Embryonic facial prominence (tissue), 1 donor: ENCODE results near the gene NEDD8.
A peak's percentile ranks its signal among the peaks of the same experiment; 100 is the strongest.
"Not testable (repeated sequence)": the region's sequence is repeated elsewhere in the genome, so short reads cannot be mapped to it uniquely, and the experiment has no call there.

Experiments used
- DNase-seq: peaks from one replicate; pipeline ENCODE4 v3.0.0-alpha.2; 2016; ENCODE audit errors: extremely low spot score

NEDD8 gene

GRCh38 chr14:24247422-24247821, 15.3 kb upstream of the NEDD8 start:
- no peak for DNase-seq

GRCh38 chr14:24246765-24247212, 14.6 kb upstream of the NEDD8 start:
- no peak for DNase-seq

DNA sequence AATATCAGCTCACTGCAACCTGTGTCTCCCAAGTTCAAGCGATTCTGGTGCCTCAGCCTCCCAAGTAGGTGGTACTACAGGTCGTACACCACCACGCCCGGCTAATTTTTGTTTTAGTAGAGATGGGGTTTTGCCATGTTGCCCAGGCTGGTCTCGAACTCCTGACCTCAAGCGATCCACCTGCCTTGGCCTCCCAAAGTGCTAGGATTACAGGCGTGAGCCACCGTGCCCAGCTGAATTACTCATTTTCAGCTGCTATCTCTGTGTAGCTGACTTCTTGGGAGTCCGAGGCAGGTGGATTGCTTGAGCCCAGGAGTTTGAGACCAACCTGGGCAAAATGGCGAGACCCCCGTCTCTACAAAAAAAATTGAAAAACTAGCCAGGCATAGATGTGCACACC, 13.2 kb upstream of the NEDD8 start:
- not testable (repeated sequence) for DNase-seq

- no peak for DNase-seq
Observed at GRCh38 chr14:24243336-24243836, 11.2 kb upstream of the NEDD8 start.

DNA sequence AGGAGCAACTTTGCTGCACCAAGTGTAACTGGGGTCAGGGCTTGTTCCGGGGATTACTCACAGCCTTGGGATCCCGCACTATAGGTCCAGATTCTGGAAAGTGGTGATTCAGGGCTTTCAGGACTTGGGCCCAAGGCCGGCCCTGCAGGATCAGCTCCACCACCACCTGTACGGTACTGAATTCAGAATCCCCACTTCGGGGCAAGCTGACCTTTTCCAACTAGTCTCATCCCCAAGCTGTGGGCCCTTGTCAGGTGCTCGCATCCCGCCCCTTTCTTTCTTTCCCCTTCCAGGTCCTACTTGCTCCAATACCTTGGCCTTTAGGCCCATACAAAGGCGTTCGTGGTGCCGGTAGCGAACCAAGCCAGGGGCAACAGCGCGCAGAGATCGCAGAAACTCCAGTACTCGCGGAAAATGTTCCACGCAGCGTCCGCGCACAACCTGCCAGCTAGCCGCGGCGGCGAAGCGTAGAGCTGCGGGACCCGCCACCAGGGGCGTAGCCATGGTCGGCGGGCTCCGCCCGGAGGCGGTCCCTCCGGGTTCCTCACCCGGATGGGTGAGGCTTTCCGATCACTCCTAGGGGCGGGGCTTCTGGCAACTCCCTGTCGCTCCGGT, 9.8 kb upstream of the NEDD8 start:
- DNase-seq: peak; percentile 99

DNA sequence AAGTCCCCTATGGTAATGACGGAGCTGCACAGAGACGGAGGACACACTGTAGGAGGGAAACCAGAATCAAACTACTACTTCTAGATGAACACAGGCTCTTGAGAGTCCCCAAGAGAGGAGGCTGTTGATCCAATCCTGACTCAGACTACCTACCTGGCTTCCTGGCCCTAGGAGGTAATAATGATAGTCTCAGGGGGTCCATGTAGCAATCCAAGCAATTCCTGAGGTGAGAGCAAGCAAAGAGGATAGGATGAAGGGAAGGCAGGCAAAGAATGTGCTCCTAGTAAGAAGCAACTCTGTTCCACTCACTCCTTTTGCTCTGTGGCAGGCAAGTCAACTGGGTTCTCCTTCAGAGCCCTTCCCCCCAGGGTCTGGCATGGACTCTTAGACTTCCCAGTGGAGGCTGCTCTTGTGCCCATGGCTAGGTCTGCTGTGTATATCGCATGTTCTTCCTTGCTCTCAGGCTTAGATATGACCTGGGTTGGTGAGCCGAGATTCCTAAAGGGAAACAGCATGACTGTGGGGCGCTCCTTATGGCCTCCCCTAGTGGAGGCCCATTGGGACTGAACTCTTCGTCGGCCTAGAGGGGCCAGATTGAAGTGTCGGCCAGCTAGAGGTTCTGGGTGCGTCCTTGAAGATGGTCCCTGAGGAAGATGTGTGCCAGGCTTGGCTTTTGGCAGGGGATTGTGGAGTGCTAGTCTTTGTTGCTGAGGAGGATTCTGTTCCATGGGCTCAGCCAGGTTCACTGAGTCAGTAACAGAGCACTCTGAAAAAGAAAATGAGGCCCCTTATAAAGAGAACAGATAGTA, 8.1 kb upstream of the NEDD8 start:
- no peak for DNase-seq

DNA sequence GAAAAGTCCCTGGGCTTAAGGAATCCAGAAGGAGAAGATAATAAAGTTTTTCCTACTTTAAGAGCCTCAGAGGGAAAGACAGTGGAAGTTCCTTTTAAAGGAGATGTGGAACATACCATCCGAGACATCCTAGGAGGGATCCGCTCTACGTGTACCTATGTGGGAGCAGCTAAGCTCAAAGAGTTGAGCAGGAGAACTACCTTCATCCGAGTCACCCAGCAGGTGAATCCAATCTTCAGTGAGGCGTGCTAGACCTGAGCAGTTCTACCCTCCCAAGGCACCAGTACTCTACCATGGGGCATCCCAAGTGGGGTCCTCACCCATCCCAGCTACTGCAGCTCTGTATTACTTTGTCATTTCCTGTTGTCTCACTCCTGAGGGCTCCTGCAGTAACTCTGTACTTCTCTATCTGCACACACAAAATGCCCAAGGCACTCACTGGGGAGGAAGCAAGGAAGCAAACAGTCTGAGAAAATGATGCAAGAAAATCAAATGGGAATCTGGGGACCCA, 6.4 kb upstream of the NEDD8 start:
- no peak for DNase-seq

GRCh38 chr14:24238123-24238522, 6.0 kb upstream of the NEDD8 start:
- no peak for DNase-seq

GRCh38 chr14:24237463-24237955, 5.3 kb upstream of the NEDD8 start:
- DNase-seq: no peak

DNA sequence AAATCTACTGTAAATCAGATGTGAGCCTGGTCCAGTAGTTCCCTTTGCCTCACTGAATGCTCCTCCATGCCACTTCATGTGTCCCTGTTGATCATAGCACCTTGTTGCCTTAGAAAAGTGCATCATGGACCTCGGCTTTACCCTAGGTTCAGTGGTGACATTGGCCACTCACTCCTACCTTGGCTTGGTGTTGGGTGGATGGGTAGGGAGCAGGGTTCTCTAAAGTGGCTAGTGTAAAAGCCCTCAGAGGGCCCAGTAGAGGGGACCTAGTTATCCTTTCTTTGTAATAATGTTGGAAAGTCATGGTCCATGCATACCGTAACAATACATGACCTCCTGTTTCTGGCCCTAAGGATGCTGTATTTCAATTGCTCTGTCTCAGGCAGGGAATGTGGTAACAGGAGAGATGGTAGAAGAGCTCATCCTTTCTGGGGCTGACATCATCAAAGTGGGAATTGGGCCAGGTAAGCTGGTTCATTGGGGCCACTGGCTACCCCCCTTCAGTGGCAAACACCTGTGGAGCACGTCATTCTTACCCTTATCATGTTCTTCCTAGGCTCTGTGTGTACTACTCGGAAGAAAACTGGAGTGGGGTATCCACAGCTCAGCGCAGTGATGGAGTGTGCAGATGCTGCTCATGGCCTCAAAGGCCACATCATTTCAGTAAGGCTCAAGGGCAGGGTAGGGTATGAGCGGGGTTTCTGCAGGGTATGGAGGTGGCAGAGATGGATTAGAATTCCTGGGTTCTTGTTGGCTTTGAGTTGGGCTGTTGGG, 4.7 kb upstream of the NEDD8 start:
- DNase-seq: no peak

- DNase-seq: no peak
Observed at GRCh38 chr14:24235804-24236688, 3.9 kb upstream of the NEDD8 start.

DNA sequence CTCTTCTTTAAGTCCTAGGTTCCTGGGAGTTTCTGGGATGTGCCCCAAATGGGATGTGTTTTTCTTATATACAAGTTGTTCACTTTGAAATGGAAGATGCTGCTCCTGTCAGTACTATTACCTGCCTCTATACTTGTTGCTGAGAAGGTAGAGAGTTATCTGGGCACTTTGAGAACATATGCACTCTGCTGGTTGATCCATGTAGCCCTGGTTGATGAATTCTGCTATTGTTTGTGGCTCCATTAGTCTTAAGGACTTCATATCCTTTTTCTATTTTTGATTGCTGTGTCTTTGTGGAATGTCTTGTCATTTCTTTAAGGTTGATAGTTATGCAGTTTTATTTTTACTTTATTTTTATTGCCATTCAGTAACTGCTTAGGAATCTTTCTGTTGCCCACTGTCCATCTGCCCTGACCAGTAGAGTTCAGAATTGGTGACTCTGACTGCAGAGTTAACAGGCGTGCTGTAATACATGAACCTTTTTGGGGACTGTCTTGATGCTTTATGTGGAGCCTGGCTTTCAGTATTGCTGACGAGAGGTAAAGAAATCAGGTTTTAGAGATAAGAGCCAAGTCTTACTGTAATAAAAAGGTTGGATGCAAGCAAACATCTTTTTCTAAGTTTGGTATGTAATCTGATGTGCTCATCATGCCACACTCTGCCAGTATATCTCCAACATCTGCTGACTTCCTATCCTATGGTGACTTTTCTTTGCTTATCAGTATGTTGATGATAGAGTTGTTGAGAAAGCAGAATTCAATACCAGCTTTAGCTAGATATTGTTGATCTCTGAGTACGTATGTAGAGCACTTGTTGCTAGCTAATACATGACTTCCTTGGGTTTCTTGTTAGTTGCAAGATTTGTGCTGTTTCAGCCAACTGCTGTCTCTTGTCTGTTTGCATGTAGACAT, 2.2 kb upstream of the NEDD8 start:
- no peak for DNase-seq

DNA sequence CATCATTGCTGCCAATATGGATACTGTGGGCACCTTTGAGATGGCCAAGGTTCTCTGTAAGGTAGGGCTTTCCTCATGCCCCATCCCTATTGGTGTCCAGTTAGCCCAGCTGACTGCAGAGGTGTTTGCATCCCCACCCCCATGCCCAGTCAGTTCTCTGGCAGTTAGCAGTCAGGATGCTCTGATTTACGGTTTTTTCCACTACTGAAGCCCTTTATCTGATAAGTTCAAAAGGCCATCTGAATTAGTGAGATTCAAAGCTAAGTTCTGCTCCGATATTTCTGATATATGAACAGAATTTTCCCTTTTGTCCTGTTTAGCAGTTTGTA, 1.3 kb upstream of the NEDD8 start:
- DNase-seq: no peak

GRCh38 chr14:24232645-24233537, 724 bp upstream of the NEDD8 start, which contains the start of gene GMPR2:
Gene GMPR2 (plus strand): TSS chr14:24232929. CDS start chr14:24233254, 325 bp downstream.
- no peak for DNase-seq

GRCh38 chr14:24231263-24232120, 675 bp downstream of the NEDD8 start:
- no peak for DNase-seq

GRCh38 chr14:24228902-24229301, 3.3 kb downstream of the NEDD8 start:
- DNase-seq: no peak

DNA sequence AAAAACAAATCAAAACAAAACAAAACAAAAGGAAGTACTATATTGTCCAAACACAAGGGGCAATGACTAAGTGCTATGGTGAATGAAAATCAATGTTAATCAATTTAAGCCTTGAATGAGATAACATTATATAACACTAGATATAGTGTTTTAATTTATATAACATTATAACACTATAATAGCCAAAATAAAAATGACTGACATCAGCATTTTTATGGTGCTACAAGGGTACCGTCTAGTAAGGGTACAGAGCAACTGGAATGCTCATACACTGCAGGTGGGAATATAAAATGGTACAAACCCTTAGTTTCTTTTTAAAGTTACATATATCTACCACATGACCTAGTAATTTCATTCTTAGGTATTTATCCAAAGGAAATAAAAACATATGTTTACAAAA, 5.7 kb downstream of the NEDD8 start:
- no peak for DNase-seq

DNA sequence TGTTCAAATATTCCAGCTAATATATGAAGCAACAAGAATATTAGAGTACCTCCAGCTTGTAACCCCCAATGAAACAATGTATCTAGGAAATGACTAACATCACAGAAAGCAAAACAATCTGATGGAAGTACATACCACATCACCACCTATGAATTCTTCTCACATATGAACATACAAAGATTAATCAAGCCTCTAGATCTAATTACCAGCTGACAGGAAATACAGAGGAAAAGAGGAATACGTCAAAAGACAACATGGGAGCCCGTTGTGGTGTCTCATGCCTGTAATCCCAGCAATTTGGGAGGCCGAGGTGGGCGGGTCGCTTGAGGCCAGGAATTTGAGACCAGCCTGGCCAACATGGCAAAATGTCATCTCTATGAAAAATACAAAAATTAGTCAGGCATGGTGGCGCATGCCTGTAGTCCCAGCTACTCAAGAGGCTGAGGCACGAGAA, 7.5 kb downstream of the NEDD8 start:
- no peak for DNase-seq
